ENCODE measurements around the gene CENPT. TPM values are rescaled to one million over a fixed set of nuclear protein-coding genes. Genes with fewer than 3 reads are reported as not detected.
A peak's percentile ranks its signal among the peaks of the same experiment; 100 is the strongest.

CENPT gene
- total and polyA plus RNA-seq, 10 of the 15 experiments (the other 5 are each of a cell fraction or from before 2014, with no cell fraction given) = 1.1 to 45.7 (median 24.5) TPM

GRCh38 chr16:67833030-67833414 lies 14.5 kb downstream of the CENPT start:
- DNase-seq (ENCODE audit: low read depth, low spot score) = no peak
- peaks cover 13% of the 10 kb centered on the region for H3K79me2 ChIP-seq (ENCODE audit: control insufficient read depth, insufficient read depth, low read length)
- H3K27me3 ChIP-seq (replicated peaks in 1 of 2; ENCODE audit: control insufficient read depth in 2 of 2, insufficient read depth in 2 of 2, low read length in 1 of 2) = no peaks in the 10 kb centered on the region
- no peak for TF ChIP-seq ASH2L (IDR thresholded peaks at IDR 0.05; ENCODE audit: borderline replicate concordance, low read depth)
- TF ChIP-seq, protein P1, sequence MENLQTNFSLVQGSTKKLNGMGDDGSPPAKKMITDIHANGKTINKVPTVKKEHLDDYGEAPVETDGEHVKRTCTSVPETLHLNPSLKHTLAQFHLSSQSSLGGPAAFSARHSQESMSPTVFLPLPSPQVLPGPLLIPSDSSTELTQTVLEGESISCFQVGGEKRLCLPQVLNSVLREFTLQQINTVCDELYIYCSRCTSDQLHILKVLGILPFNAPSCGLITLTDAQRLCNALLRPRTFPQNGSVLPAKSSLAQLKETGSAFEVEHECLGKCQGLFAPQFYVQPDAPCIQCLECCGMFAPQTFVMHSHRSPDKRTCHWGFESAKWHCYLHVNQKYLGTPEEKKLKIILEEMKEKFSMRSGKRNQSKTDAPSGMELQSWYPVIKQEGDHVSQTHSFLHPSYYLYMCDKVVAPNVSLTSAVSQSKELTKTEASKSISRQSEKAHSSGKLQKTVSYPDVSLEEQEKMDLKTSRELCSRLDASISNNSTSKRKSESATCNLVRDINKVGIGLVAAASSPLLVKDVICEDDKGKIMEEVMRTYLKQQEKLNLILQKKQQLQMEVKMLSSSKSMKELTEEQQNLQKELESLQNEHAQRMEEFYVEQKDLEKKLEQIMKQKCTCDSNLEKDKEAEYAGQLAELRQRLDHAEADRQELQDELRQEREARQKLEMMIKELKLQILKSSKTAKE (IDR thresholded peaks at IDR 0.05; ENCODE audit: low read depth, poor library complexity, severe bottlenecking) = no peak
- TF ChIP-seq NFIC (IDR thresholded peaks at IDR 0.05; ENCODE audit: low read depth, low read length) = no peak
- no peak for TF ChIP-seq JUND (IDR thresholded peaks at IDR 0.05; ENCODE audit: low read depth, low read length)
- ChIA-PET SMC1A (ENCODE audit: uncharacterized antibody, unreplicated experiment) (interaction anchor here (0.9 to 1.9 kb wide), 4 partner anchors 11 to 50 kb away, joined by 3 to 10 read pairs (median 3); no protein-coding TSS in a partner anchor), CTCF (interaction anchor here (0.6 to 2.2 kb wide), 8 partner anchors 8 to 162 kb away, joined by 3 to 31 read pairs (median 6); no protein-coding TSS in a partner anchor), RAD21 (ENCODE audit: unreplicated experiment) (interaction anchor here (0.8 to 1.4 kb wide), 4 partner anchors 12 to 160 kb away, joined by 3 to 9 read pairs (median 6); partner anchors contain the start of gene GFOD2), POLR2A (interaction anchor here (0.6 to 2.0 kb wide), 5 partner anchors 12 to 114 kb away, joined by 3 to 29 read pairs (median 7); partner anchors contain the start of genes NUTF2 and PSMB10)
- H3K27ac ChIP-seq (ENCODE audit: control insufficient read depth, insufficient read depth) = peak overlapping the region; percentile 54
- H3K9me3 ChIP-seq (replicated peaks; ENCODE audit: control insufficient read depth, insufficient read depth, low read length) = no peaks in the 10 kb centered on the region
- H3K4me3 ChIP-seq = peak overlapping the region; percentile 91
- peak overlapping the region; percentile 90 for H3K4me2 ChIP-seq (ENCODE audit: control insufficient read depth, insufficient read depth)
- 29% methylated on average over 3 of the region's 3 CpGs for WGBS (ENCODE audit: insufficient coverage, insufficient replicate concordance, low lambda C conversion rate, missing lambda C conversion rate)
- intact Hi-C loops (cut with micrococcal nuclease; ENCODE audit: unreplicated experiment) = no loop called here
- BruUV-seq (replicated peaks) = no TSS peak
- H2AFZ ChIP-seq (ENCODE audit: control insufficient read depth, low read depth, low read length) = peak overlapping the region; percentile 99
- peaks cover 7% of the 10 kb centered on the region for H3K4me1 ChIP-seq (ENCODE audit: control insufficient read depth, insufficient read depth, low read length)
- in situ Hi-C loops (cut with MboI) = no loop called here
- peaks cover 2 to 5% of the 10 kb centered on the region in 2 experiments; a peak in 3 of 4 replicates for H3K36me3 ChIP-seq (ENCODE audit: control insufficient read depth in 2 of 2, insufficient read depth in 2 of 2, low read length in 1 of 2)
- no peak for FAIRE-seq
- peak; percentile 27 for ATAC-seq
- peak overlapping the region; percentile 87 for H3K9ac ChIP-seq (ENCODE audit: control insufficient read depth, insufficient read depth, low read length)
- H4K20me1 ChIP-seq (ENCODE audit: control insufficient read depth, insufficient read depth) = no peaks in the 10 kb centered on the region

DNA sequence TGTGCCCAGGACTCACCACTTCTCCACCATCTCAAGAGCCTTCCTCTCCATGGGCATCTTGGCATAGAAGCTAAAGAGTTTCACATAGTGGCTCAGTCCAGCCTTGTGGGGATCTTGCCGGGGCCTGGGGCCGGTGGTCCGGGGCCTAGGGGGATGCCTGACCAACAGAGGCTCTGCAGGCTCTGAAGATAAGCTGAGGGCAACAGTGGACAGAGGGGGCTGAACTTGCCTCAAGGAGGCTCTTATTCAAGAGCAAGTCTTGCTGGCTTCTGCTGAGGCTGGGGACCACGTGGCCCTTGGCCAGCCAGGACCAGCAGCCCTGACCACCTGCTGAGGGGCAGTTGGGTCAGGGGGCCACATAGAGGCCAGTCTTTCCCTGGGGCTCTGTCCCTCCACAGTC lies 18.8 kb downstream of the CENPT start:
- POLR2A ChIA-PET = no interaction called here
- SMC1A ChIA-PET (ENCODE audit: uncharacterized antibody, unreplicated experiment) = no interaction called here
- TF ChIP-seq MXI1 (IDR thresholded peaks at IDR 0.05; ENCODE audit: low read depth, low read length) (no peak), NR2C1 (IDR thresholded peaks at IDR 0.05) (no peak), YY1 (IDR thresholded peaks at IDR 0.05; ENCODE audit: low read depth, low read length) (no peak), POLR2AphosphoS2 (IDR thresholded peaks at IDR 0.05; ENCODE audit: low read depth, low read length) (no peak), MTA2 (IDR thresholded peaks at IDR 0.05; ENCODE audit: low read depth) (no peak)
- TF ChIP-seq, protein P2, sequence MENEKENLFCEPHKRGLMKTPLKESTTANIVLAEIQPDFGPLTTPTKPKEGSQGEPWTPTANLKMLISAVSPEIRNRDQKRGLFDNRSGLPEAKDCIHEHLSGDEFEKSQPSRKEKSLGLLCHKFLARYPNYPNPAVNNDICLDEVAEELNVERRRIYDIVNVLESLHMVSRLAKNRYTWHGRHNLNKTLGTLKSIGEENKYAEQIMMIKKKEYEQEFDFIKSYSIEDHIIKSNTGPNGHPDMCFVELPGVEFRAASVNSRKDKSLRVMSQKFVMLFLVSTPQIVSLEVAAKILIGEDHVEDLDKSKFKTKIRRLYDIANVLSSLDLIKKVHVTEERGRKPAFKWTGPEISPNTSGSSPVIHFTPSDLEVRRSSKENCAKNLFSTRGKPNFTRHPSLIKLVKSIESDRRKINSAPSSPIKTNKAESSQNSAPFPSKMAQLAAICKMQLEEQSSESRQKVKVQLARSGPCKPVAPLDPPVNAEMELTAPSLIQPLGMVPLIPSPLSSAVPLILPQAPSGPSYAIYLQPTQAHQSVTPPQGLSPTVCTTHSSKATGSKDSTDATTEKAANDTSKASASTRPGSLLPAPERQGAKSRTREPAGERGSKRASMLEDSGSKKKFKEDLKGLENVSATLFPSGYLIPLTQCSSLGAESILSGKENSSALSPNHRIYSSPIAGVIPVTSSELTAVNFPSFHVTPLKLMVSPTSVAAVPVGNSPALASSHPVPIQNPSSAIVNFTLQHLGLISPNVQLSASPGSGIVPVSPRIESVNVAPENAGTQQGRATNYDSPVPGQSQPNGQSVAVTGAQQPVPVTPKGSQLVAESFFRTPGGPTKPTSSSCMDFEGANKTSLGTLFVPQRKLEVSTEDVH (IDR thresholded peaks at IDR 0.05; ENCODE audit: low read depth, partially characterized antibody) = no peak

More for the DNA sequence above, 18.8 kb downstream of the CENPT start:
- 92% methylated on average over 4 of the region's 4 CpGs for WGBS (ENCODE audit: insufficient coverage, insufficient replicate concordance, low lambda C conversion rate, missing lambda C conversion rate)
- ChIA-PET CTCF (interaction anchor here (1.8 kb wide), 1 partner anchor 12 kb away, joined by 6 read pairs; no protein-coding TSS in a partner anchor), RAD21 (ENCODE audit: unreplicated experiment) (no interaction called here)
- no peaks in the 10 kb centered on the region for H4K20me1 ChIP-seq (ENCODE audit: control insufficient read depth, insufficient read depth)
- FAIRE-seq = no peak
- H3K4me3 ChIP-seq = no peak overlapping the region
- no peak overlapping the region for H3K4me2 ChIP-seq (ENCODE audit: control insufficient read depth, insufficient read depth)
- H3K4me1 ChIP-seq (ENCODE audit: control insufficient read depth, insufficient read depth, low read length) = peaks cover 4% of the 10 kb centered on the region
- no peak for DNase-seq (ENCODE audit: low read depth, low spot score)
- H3K27ac ChIP-seq (ENCODE audit: control insufficient read depth, insufficient read depth) = no peak overlapping the region
- intact Hi-C loops (cut with micrococcal nuclease; ENCODE audit: unreplicated experiment) (no loop called here), in situ Hi-C loops (cut with MboI) (no loop called here)
- peaks cover 4 to 8% of the 10 kb centered on the region in 2 experiments; a peak in 3 of 4 replicates for H3K36me3 ChIP-seq (ENCODE audit: control insufficient read depth in 2 of 2, insufficient read depth in 2 of 2, low read length in 1 of 2)
- no peak overlapping the region for H3K9ac ChIP-seq (ENCODE audit: control insufficient read depth, insufficient read depth, low read length)
- H2AFZ ChIP-seq (ENCODE audit: control insufficient read depth, low read depth, low read length) = no peak overlapping the region
- no peaks in the 10 kb centered on the region for H3K9me3 ChIP-seq (replicated peaks; ENCODE audit: control insufficient read depth, insufficient read depth, low read length)
- BruUV-seq (replicated peaks) = no TSS peak
- ATAC-seq = no peak
- H3K79me2 ChIP-seq (ENCODE audit: control insufficient read depth, insufficient read depth, low read length) = peaks cover 13% of the 10 kb centered on the region
- H3K27me3 ChIP-seq (replicated peaks in 1 of 2; ENCODE audit: control insufficient read depth in 2 of 2, insufficient read depth in 2 of 2, low read length in 1 of 2) = no peaks in the 10 kb centered on the region

All from GM12878 (cell line).